HG02885 (cell line): ENCODE data around the gene PPP2R5C.
"Not testable (repeated sequence)": the region's sequence is repeated elsewhere in the genome, so short reads cannot be mapped to it uniquely, and the experiment has no call there.

Experiments used
- ATAC-seq: cut with Tn5 transposase; IDR thresholded peaks from one replicate; pipeline ENCODE4 v1.9.1; 2021; ENCODE audit warnings: mild to moderate bottlenecking; ENCODE audit not compliant: unreplicated experiment, poor library complexity

PPP2R5C gene

GRCh38 chr14:101774814-101775213 lies 13.3 kb downstream of the PPP2R5C start:
- no peak for ATAC-seq

GRCh38 chr14:101775826-101776225 lies 14.3 kb downstream of the PPP2R5C start:
- ATAC-seq: no peak

- ATAC-seq: no peak
Measured at GRCh38 chr14:101776344-101776743, 14.8 kb downstream of the PPP2R5C start.

GRCh38 chr14:101780390-101780789 lies 18.9 kb downstream of the PPP2R5C start:
- ATAC-seq: no peak

GRCh38 chr14:101780887-101781239 lies 19.4 kb downstream of the PPP2R5C start:
- ATAC-seq: no peak

GRCh38 chr14:101781240-101782061 lies 19.9 kb downstream of the PPP2R5C start:
- ATAC-seq: no peak

- no peak for ATAC-seq
Measured at GRCh38 chr14:101783260-101784016, 21.9 kb downstream of the PPP2R5C start.

- no peak for ATAC-seq
Measured at GRCh38 chr14:101784631-101785030, 23.1 kb downstream of the PPP2R5C start.

- ATAC-seq: no peak
Measured at GRCh38 chr14:101788016-101788635, 26.6 kb downstream of the PPP2R5C start.

GRCh38 chr14:101789222-101789621 lies 27.7 kb downstream of the PPP2R5C start:
- no peak for ATAC-seq

GRCh38 chr14:101790232-101790631 lies 28.7 kb downstream of the PPP2R5C start:
- ATAC-seq: no peak

- no peak for ATAC-seq
Measured at GRCh38 chr14:101791919-101792572, 30.5 kb downstream of the PPP2R5C start.

GRCh38 chr14:101796016-101796415 lies 34.5 kb downstream of the PPP2R5C start:
- no peak for ATAC-seq

GRCh38 chr14:101796479-101796878 lies 35.0 kb downstream of the PPP2R5C start:
- ATAC-seq: no peak

GRCh38 chr14:101797856-101798255 lies 36.3 kb downstream of the PPP2R5C start:
- ATAC-seq: no peak

GRCh38 chr14:101804373-101804772 lies 42.9 kb downstream of the PPP2R5C start:
- not testable (repeated sequence) for ATAC-seq

- not testable (repeated sequence) for ATAC-seq
Measured at GRCh38 chr14:101806252-101806651, 44.7 kb downstream of the PPP2R5C start.

GRCh38 chr14:101808020-101808641 lies 46.6 kb downstream of the PPP2R5C start:
- ATAC-seq: no peak

GRCh38 chr14:101808894-101809670 lies 47.6 kb downstream of the PPP2R5C start:
- ATAC-seq: no peak
